A549 treated with AZD9567 at 1 μM for 4 hours (cell line): ENCODE results near the gene PPHLN1. TPM values are rescaled to one million over a fixed set of nuclear protein-coding genes. Genes with fewer than 3 reads are reported as not detected.

Source experiments
- total RNA-seq: library from RNA; stranded (reverse); fragments of 200-300 nt; extraction: Qiagen RNA extraction; gene quantifications from 5 replicates; pipeline ENCODE4 v1.2.3, GENCODE V29; 2022; ENCODE audit not compliant: insufficient read depth

PPHLN1 gene
- total RNA-seq, result 51.2 to 77.7 TPM (median 58.2 TPM) in 5 replicates

GRCh38 chr12:42325653-42326474 lies at the start of gene PPHLN1, which contains the start of gene ZCRB1:
TSS of gene PPHLN1 (plus strand) at chr12:42326167. CDS start at chr12:42335903, 9,736 bp downstream.
TSS of gene ZCRB1 (minus strand) at chr12:42326094. CDS start at chr12:42324102, 1,992 bp downstream.

Other genes starting within 250 kb of the PPHLN1 start
- 12.2 to 16.0 TPM (median 14.1 TPM) in 5 replicates for gene GXYLT1, start 181.3 kb upstream of the PPHLN1 start, total RNA-seq
- gene YAF2, start 87.9 kb upstream of the PPHLN1 start, total RNA-seq, result 20.3 to 27.9 TPM (median 23.2 TPM) in 5 replicates
- gene ZCRB1, start 73 bp upstream of the PPHLN1 start, total RNA-seq, result 44.8 to 59.1 TPM (median 57.0 TPM) in 5 replicates